H1 (cell line): ENCODE data around the gene TRDN.

Source experiments
- CBX8 ChIP-seq: fragments of 300-800, 300-1000 bp; sonication (generic); IDR thresholded peaks from 2 replicates; pipeline ENCODE4 v1.7.1; 2016; ENCODE audit warnings: low read depth, low read length, borderline replicate concordance
- CHD1 ChIP-seq: IDR thresholded peaks from 2 replicates; pipeline ENCODE4 v1.6.1; 2012; ENCODE audit warnings: low read depth, low read length, improper control_type of control experiment
- FOSL1 ChIP-seq: IDR thresholded peaks from 2 replicates; pipeline ENCODE4 v1.6.1; 2011; ENCODE audit warnings: mild to moderate bottlenecking, low read depth, low read length, moderate library complexity; ENCODE audit not compliant: insufficient read depth
- POLR2A ChIP-seq, 2 experiments: IDR thresholded peaks; 1 replicate in 1 of 2; 2 replicates in 1 of 2; pipeline ENCODE4 v1.6.1; 2011; ENCODE audit warnings: low read depth in 2 of 2, low read length in 2 of 2, mild to moderate bottlenecking in 2 of 2; ENCODE audit errors: control extremely low read depth in 1 of 2
- TF ChIP-seq, protein P1 (sequence below), 3 experiments: IDR thresholded peaks; 1 replicate in 2 of 3; 2 replicates in 1 of 3; pipeline versions ENCODE4 v1.5.1 to v1.6.1; 2011; ENCODE audit warnings: low read length in 3 of 3, mild to moderate bottlenecking in 3 of 3, inconsistent platforms in 2 of 3, low read depth in 1 of 3, moderate library complexity in 1 of 3; ENCODE audit not compliant: insufficient read depth in 1 of 3; ENCODE audit errors: control extremely low read depth in 1 of 3

DNA sequence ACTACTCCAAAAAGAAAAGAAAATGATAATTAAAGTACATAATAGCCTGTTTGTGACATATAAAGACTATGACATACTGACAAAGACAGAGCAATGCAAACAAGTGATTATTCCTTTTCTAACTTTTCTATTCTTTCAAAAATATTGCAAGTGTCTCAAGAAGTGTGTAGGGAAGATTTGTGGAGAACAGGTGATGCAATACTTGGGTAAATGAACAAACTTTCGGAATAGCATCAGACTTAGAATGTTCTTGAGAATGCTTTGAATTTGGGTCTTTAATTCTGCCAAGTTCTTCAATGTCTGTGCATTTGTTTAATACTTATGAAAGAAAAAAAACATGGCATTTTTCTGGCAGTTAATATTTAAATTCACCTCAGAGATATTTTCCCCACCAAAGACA, 40.0 kb upstream of the TRDN start:
- TF ChIP-seq CBX8 (no peak), CHD1 (no peak), POLR2A (IDR thresholded peaks at IDR 0.05; ENCODE audit: control extremely low read depth in 1 of 2, low read depth in 2 of 2, low read length in 2 of 2) (no peak), FOSL1 (no peak)
- TF ChIP-seq, protein P1, sequence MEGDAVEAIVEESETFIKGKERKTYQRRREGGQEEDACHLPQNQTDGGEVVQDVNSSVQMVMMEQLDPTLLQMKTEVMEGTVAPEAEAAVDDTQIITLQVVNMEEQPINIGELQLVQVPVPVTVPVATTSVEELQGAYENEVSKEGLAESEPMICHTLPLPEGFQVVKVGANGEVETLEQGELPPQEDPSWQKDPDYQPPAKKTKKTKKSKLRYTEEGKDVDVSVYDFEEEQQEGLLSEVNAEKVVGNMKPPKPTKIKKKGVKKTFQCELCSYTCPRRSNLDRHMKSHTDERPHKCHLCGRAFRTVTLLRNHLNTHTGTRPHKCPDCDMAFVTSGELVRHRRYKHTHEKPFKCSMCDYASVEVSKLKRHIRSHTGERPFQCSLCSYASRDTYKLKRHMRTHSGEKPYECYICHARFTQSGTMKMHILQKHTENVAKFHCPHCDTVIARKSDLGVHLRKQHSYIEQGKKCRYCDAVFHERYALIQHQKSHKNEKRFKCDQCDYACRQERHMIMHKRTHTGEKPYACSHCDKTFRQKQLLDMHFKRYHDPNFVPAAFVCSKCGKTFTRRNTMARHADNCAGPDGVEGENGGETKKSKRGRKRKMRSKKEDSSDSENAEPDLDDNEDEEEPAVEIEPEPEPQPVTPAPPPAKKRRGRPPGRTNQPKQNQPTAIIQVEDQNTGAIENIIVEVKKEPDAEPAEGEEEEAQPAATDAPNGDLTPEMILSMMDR (IDR thresholded peaks at IDR 0.05; ENCODE audit: control extremely low read depth in 1 of 3, insufficient read depth in 1 of 3, low read depth in 1 of 3, low read length in 3 of 3), result no peak
